GM12878 (cell line): ENCODE data around the gene FCGR2B.
"Not testable (repeated sequence)": the region's sequence is repeated elsewhere in the genome, so short reads cannot be mapped to it uniquely, and the experiment has no call there.

ENCODE experiments used
- EGR1 ChIP-seq, 2 experiments: IDR thresholded peaks; 1 replicate in 1 of 2; 2 replicates in 1 of 2; pipeline ENCODE4 v1.6.1; 2011 to 2012; ENCODE audit warnings: low read depth in 2 of 2, low read length in 2 of 2, borderline replicate concordance in 1 of 2, mild to moderate bottlenecking in 1 of 2, moderate library complexity in 1 of 2
- EZH2 ChIP-seq: IDR thresholded peaks from 2 replicates; pipeline ENCODE4 v1.6.1; 2012; ENCODE audit warnings: low read depth, mild to moderate bottlenecking, control low read depth, inconsistent platforms, low read length, borderline replicate concordance; ENCODE audit not compliant: control insufficient read depth
- GATAD2B ChIP-seq: fragments of 450-650 bp; conservative IDR thresholded peaks from 2 replicates; pipeline ENCODE4 v1.6.1; 2017; ENCODE audit warnings: low read depth, mild to moderate bottlenecking, moderate library complexity
- NR2C1 ChIP-seq: fragments of 450-650 bp; IDR thresholded peaks from 2 replicates; pipeline ENCODE4 v1.6.1; 2017; ENCODE audit warnings: antibody characterized with exemption, mild to moderate bottlenecking, moderate library complexity
- POLR2A ChIP-seq: IDR thresholded peaks from 2 replicates; pipeline ENCODE4 v1.6.1; 2011; ENCODE audit warnings: low read depth, mild to moderate bottlenecking, low read length
- SRF ChIP-seq, 2 experiments: IDR thresholded peaks; 2 replicates each; pipeline ENCODE4 v1.6.1; 2011; ENCODE audit warnings: low read depth in 2 of 2, low read length in 2 of 2, mild to moderate bottlenecking in 1 of 2, moderate library complexity in 1 of 2
- ZNF217 ChIP-seq: fragments of 450-650 bp; IDR thresholded peaks from 2 replicates; pipeline ENCODE4 v1.6.1; 2017; ENCODE audit warnings: antibody characterized with exemption, mild to moderate bottlenecking
- TF ChIP-seq, protein P1 (sequence below): IDR thresholded peaks from 2 replicates; pipeline ENCODE4 v1.6.1; 2012; ENCODE audit warnings: low read depth, low read length, improper control_type of control experiment
- TF ChIP-seq, protein P2 (sequence below): IDR thresholded peaks from 2 replicates; pipeline ENCODE4 v1.6.1; 2012; ENCODE audit warnings: mild to moderate bottlenecking, low read depth, low read length

DNA sequence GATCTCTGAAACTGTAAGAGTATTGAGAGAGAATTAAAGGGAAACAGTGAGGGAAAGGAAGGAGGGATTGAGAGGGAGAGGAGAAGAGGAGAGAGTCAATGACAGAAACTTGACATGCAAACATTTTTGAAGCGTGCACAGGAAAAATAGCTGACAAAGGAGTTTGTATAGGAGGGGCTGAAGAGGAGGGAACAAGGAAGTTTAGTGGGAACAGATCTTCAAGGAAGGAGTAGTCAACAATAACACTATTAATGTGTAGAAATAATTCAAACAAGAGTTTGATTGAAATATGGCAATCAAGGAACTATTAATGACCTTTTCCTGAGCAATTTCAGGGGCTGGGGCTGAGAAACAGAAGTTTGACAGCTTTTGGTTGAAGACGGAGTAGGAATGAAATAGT, 27.9 kb upstream of the FCGR2B start:
- not testable (repeated sequence) for TF ChIP-seq NR2C1; ZNF217; EZH2; GATAD2B; POLR2A; SRF (IDR thresholded peaks at IDR 0.05; ENCODE audit: low read depth in 2 of 2, low read length in 2 of 2); EGR1 (IDR thresholded peaks at IDR 0.05; ENCODE audit: borderline replicate concordance in 1 of 2, low read depth in 2 of 2, low read length in 2 of 2)
- TF ChIP-seq, protein P1, sequence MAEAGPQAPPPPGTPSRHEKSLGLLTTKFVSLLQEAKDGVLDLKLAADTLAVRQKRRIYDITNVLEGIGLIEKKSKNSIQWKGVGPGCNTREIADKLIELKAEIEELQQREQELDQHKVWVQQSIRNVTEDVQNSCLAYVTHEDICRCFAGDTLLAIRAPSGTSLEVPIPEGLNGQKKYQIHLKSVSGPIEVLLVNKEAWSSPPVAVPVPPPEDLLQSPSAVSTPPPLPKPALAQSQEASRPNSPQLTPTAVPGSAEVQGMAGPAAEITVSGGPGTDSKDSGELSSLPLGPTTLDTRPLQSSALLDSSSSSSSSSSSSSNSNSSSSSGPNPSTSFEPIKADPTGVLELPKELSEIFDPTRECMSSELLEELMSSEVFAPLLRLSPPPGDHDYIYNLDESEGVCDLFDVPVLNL: not testable (repeated sequence)
- TF ChIP-seq, protein P2, sequence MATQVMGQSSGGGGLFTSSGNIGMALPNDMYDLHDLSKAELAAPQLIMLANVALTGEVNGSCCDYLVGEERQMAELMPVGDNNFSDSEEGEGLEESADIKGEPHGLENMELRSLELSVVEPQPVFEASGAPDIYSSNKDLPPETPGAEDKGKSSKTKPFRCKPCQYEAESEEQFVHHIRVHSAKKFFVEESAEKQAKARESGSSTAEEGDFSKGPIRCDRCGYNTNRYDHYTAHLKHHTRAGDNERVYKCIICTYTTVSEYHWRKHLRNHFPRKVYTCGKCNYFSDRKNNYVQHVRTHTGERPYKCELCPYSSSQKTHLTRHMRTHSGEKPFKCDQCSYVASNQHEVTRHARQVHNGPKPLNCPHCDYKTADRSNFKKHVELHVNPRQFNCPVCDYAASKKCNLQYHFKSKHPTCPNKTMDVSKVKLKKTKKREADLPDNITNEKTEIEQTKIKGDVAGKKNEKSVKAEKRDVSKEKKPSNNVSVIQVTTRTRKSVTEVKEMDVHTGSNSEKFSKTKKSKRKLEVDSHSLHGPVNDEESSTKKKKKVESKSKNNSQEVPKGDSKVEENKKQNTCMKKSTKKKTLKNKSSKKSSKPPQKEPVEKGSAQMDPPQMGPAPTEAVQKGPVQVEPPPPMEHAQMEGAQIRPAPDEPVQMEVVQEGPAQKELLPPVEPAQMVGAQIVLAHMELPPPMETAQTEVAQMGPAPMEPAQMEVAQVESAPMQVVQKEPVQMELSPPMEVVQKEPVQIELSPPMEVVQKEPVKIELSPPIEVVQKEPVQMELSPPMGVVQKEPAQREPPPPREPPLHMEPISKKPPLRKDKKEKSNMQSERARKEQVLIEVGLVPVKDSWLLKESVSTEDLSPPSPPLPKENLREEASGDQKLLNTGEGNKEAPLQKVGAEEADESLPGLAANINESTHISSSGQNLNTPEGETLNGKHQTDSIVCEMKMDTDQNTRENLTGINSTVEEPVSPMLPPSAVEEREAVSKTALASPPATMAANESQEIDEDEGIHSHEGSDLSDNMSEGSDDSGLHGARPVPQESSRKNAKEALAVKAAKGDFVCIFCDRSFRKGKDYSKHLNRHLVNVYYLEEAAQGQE: not testable (repeated sequence)
